GM23248 (cell line): ENCODE results near the gene FNDC3B. TPM values are rescaled to one million over a fixed set of nuclear protein-coding genes. Genes with fewer than 3 reads are reported as not detected.
A peak's percentile ranks its signal among the peaks of the same experiment; 100 is the strongest.

Source experiments
- DNase-seq: peaks from one replicate; pipeline ENCODE4 v3.0.0-alpha.2; 2015
- H2AFZ ChIP-seq: fragments of 200-600 bp; sonication (generic); 2 replicates; pipeline ENCODE4 v1.6.1; 2016; ENCODE audit warnings: antibody characterized with exemption
- H3F3A ChIP-seq: fragments of 200-600 bp; sonication (generic); 2 replicates; pipeline ENCODE4 v1.6.1; 2016; ENCODE audit warnings: mild to moderate bottlenecking, antibody characterized with exemption, mixed run types; ENCODE audit not compliant: insufficient read depth
- H3K27ac ChIP-seq: fragments of 200-600 bp; sonication (generic); 2 replicates; pipeline ENCODE4 v1.5.1; 2016; ENCODE audit warnings: mild to moderate bottlenecking
- H3K27me3 ChIP-seq: fragments of 200-600 bp; sonication (generic); replicated peaks from 2 replicates; pipeline ENCODE4 v1.6.1; 2016; ENCODE audit warnings: mild to moderate bottlenecking; ENCODE audit not compliant: insufficient read depth
- H3K36me3 ChIP-seq: fragments of 200-600 bp; sonication (generic); 2 replicates; pipeline ENCODE4 v1.6.1; 2016; ENCODE audit warnings: low read depth, mild to moderate bottlenecking
- H3K4me1 ChIP-seq: fragments of 200-600 bp; sonication (generic); 2 replicates; pipeline ENCODE4 v1.6.1; 2016; ENCODE audit warnings: mild to moderate bottlenecking; ENCODE audit not compliant: insufficient read depth
- H3K4me2 ChIP-seq: fragments of 200-600 bp; sonication (generic); one replicate; pipeline ENCODE4 v1.6.1; 2016; ENCODE audit warnings: mild to moderate bottlenecking; ENCODE audit not compliant: unreplicated experiment
- H3K4me3 ChIP-seq: fragments of 200-600 bp; sonication (generic); 2 replicates; pipeline ENCODE4 v1.5.1; 2016; ENCODE audit warnings: mild to moderate bottlenecking
- H3K79me2 ChIP-seq: fragments of 200-600 bp; sonication (generic); 2 replicates; pipeline ENCODE4 v1.6.1; 2016; ENCODE audit warnings: mild to moderate bottlenecking; ENCODE audit not compliant: insufficient read depth
- H3K9ac ChIP-seq: fragments of 200-600 bp; sonication (generic); 2 replicates; pipeline ENCODE4 v1.6.1; 2016; ENCODE audit warnings: mild to moderate bottlenecking
- H3K9me2 ChIP-seq: fragments of 200-600 bp; sonication (generic); 2 replicates; pipeline ENCODE4 v1.6.1; 2016; ENCODE audit warnings: mixed run types, mild to moderate bottlenecking, moderate library complexity; ENCODE audit not compliant: insufficient read depth
- H3K9me3 ChIP-seq: fragments of 200-600 bp; sonication (generic); one replicate; pipeline ENCODE4 v1.6.1; 2017; ENCODE audit warnings: low read depth
- H4K20me1 ChIP-seq: fragments of 200-600 bp; sonication (generic); 2 replicates; pipeline ENCODE4 v1.6.0; 2016; ENCODE audit not compliant: insufficient read depth
- EZH2 ChIP-seq: fragments of 200-600 bp; sonication (generic); IDR thresholded peaks from 2 replicates; pipeline ENCODE4 v1.6.1; 2018; ENCODE audit warnings: antibody characterized with exemption, mild to moderate bottlenecking; ENCODE audit not compliant: insufficient read depth, poor library complexity, severe bottlenecking
- EZH2phosphoT487 ChIP-seq: fragments of 200-600 bp; sonication (generic); IDR thresholded peaks from 2 replicates; pipeline ENCODE4 v1.6.1; 2018; ENCODE audit warnings: antibody characterized with exemption, moderate library complexity, mild to moderate bottlenecking, low read depth; ENCODE audit not compliant: insufficient read depth
- WGBS, 2 experiments: methylation state at CpG; one replicate each; pipeline ENCODE4 v1.1.6; 2015 to 2017; ENCODE audit warnings: low lambda C conversion rate in 2 of 2, low coverage in 1 of 2; ENCODE audit errors: missing lambda C conversion rate in 2 of 2; 5-methylcytosine and 5-hydroxymethylcytosine counted together
- in situ Hi-C: fragments of 300-500 bp; cut with MboI; formaldehyde crosslinking; loops from 2 replicates; pipeline ENCODE4 v1.15.0; 2020
- polyA plus RNA-seq: library from polyadenylated mRNA; unstranded; fragments of >200 nt; fragmentation: Nextera tagmentation; extraction: Ambion mirVana; gene quantifications from 2 replicates; pipeline ENCODE4 v1.2.1, GENCODE V29; 2016
- total RNA-seq: library from RNA; depleted of rRNA; stranded (reverse); fragments of >200 nt; shearing (Covaris generic); gene quantifications from 2 replicates; pipeline ENCODE4 v1.2.3, GENCODE V29; 2014

Gene FNDC3B
- total and polyA plus RNA-seq, 2 experiments from 2014 or later, result 85.5 to 123 TPM

DNA sequence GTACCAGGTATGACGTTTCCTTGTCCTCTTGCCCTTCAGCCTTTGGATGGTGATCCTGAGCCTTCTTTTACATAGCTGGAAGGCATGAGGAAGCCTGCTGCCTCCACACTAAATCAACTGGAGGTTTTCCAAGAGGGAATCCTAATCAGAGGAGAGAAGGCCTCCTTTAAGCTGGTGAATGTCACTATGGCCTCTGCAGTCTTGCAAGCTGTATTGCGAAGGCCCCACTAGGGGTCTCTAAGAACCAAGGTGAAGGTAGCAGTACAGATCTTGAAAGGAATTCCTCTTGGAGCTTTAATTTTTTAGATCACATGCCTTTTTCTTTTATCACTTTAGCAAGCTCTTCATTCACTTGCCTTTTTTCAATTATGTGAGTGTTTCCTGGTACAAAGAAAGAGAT lies 289.7 kb downstream of the FNDC3B start:
- peaks cover 59% of the 10 kb centered on the region for H3F3A ChIP-seq
- H3K9me2 ChIP-seq, result no peaks in the 10 kb centered on the region
- no peaks in the 10 kb centered on the region for H3K27me3 ChIP-seq
- H3K4me1 ChIP-seq, result peaks cover 9% of the 10 kb centered on the region
- H4K20me1 ChIP-seq, result no peaks in the 10 kb centered on the region
- no peak for DNase-seq
- in situ Hi-C loops, result no loop called here
- H3K79me2 ChIP-seq, result peaks cover 43% of the 10 kb centered on the region
- H3K4me3 ChIP-seq, result no peak overlapping the region
- no peak overlapping the region for H2AFZ ChIP-seq
- H3K9me3 ChIP-seq, result no peaks in the 10 kb centered on the region
- no peak overlapping the region for H3K27ac ChIP-seq
- 94 to 97% methylated on average over 2 of the region's 2 CpGs for WGBS, 2 experiments
- no peak for TF ChIP-seq EZH2
- TF ChIP-seq EZH2phosphoT487, result no peak
- H3K4me2 ChIP-seq, result no peak overlapping the region
- peaks cover 76% of the 10 kb centered on the region for H3K36me3 ChIP-seq
- no peak overlapping the region for H3K9ac ChIP-seq

DNA sequence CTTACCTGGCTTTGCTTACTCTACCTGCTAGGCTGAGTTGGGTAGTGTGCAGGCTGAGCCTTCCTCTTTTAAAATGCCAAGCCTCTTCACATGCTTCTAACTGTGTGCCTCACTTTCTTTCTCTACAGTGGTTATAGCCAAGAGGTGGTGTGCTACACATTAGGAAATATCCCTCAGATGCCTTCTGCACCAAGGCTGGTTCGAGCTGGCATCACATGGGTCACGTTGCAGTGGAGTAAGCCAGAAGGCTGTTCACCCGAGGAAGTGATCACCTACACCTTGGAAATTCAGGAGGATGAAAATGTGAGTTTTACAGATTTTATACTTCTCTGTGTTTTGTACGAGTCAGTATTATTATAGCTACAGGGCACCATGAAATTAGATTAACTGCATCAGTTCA lies 291.0 kb downstream of the FNDC3B start:
- DNase-seq, result no peak
- H3K27ac ChIP-seq, result no peak overlapping the region
- no peak overlapping the region for H3K4me3 ChIP-seq
- H3K4me1 ChIP-seq, result no peaks in the 10 kb centered on the region
- peaks cover 77% of the 10 kb centered on the region for H3K36me3 ChIP-seq
- H3K9me2 ChIP-seq, result no peaks in the 10 kb centered on the region
- TF ChIP-seq EZH2phosphoT487, result no peak
- TF ChIP-seq EZH2, result no peak
- H3K27me3 ChIP-seq, result no peaks in the 10 kb centered on the region
- WGBS, 2 experiments, result 75 to 82% methylated on average over 4 of the region's 4 CpGs
- H2AFZ ChIP-seq, result no peak overlapping the region
- H4K20me1 ChIP-seq, result no peaks in the 10 kb centered on the region
- H3K9me3 ChIP-seq, result no peaks in the 10 kb centered on the region
- in situ Hi-C loops, result no loop called here
- peaks cover 46% of the 10 kb centered on the region for H3F3A ChIP-seq
- H3K4me2 ChIP-seq, result no peak overlapping the region
- peaks cover 44% of the 10 kb centered on the region for H3K79me2 ChIP-seq
- H3K9ac ChIP-seq, result no peak overlapping the region

DNA sequence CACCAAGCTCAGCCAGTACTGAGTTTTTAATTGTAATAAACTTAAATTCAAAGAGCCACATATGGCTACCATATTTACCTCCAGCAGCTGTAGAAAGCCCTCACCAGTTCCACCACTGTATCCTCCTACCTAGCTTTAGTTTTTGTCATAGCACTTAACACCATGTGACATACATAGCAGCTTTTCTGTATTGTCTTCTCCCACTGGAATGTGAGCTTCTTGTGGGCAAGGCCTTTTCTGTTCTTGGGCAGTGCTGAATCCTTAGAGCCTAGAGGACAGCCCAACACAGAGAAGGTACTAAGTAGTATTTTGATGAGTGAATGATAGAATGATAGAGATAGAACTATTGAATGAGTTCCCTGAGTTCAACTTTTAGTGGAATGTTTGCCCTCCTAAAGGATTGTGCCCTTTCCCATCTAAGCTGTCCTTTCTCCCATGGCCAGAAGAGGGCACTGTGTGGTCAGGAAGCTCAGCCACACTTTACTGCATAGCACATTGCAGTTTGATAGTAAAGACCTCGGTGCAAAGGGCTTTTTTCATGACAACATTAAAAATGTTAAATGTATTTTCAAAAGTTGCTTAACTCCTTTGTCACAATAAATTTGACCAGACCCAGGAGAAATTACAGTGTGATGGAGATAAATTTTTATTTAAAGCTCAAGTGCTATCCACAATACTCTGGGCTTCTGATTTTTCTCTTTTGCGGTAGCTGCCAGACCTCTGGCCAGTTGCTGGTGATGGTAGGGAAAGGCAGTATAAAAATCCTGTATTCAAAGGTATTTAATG lies 293.1 kb downstream of the FNDC3B start:
- H3K9me3 ChIP-seq, result no peaks in the 10 kb centered on the region
- no peak overlapping the region for H2AFZ ChIP-seq
- H3K36me3 ChIP-seq, result peaks cover 83% of the 10 kb centered on the region
- H3K9me2 ChIP-seq, result no peaks in the 10 kb centered on the region
- WGBS, 2 experiments, result 48 to 51% methylated on average over 2 of the region's 2 CpGs
- peaks cover 36% of the 10 kb centered on the region for H3K79me2 ChIP-seq
- H3K9ac ChIP-seq, result no peak overlapping the region
- no peak overlapping the region for H3K4me2 ChIP-seq
- no peaks in the 10 kb centered on the region for H3K4me1 ChIP-seq
- H3F3A ChIP-seq, result peaks cover 36% of the 10 kb centered on the region
- no peaks in the 10 kb centered on the region for H3K27me3 ChIP-seq
- no peak for TF ChIP-seq EZH2phosphoT487
- no peak for TF ChIP-seq EZH2
- peak; percentile 70 for DNase-seq
- in situ Hi-C loops, result no loop called here
- H4K20me1 ChIP-seq, result no peaks in the 10 kb centered on the region
- no peak overlapping the region for H3K4me3 ChIP-seq
- peak overlapping the region; percentile 24 for H3K27ac ChIP-seq

DNA sequence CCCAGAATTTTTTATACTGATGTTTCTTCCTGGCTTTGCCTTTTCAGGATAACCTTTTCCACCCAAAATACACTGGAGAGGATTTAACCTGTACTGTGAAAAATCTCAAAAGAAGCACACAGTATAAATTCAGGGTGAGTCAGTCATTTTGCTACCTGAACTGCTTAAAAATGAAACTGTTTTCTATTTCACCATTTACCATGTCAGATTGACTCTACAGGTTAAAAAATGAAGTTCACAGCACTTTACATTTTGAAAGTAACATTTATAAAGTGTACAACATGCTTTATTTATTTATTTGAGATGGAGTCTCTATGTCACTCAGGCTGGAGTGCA lies 293.6 kb downstream of the FNDC3B start:
- Histone ChIP-seq H2AFZ (no peak overlapping the region), H3K4me2 (no peak overlapping the region), H3K9me3 (no peaks in the 10 kb centered on the region), H3F3A (peaks cover 36% of the 10 kb centered on the region), H3K27ac (peak overlapping the region; percentile 24), H3K4me3 (no peak overlapping the region), H3K79me2 (peaks cover 32% of the 10 kb centered on the region), H3K27me3 (no peaks in the 10 kb centered on the region), H3K4me1 (no peaks in the 10 kb centered on the region), H3K9ac (no peak overlapping the region), H3K36me3 (peaks cover 84% of the 10 kb centered on the region), H4K20me1 (no peaks in the 10 kb centered on the region), H3K9me2 (no peaks in the 10 kb centered on the region)
- in situ Hi-C loops, result no loop called here
- TF ChIP-seq EZH2 (no peak), EZH2phosphoT487 (no peak)
- no peak for DNase-seq

DNA sequence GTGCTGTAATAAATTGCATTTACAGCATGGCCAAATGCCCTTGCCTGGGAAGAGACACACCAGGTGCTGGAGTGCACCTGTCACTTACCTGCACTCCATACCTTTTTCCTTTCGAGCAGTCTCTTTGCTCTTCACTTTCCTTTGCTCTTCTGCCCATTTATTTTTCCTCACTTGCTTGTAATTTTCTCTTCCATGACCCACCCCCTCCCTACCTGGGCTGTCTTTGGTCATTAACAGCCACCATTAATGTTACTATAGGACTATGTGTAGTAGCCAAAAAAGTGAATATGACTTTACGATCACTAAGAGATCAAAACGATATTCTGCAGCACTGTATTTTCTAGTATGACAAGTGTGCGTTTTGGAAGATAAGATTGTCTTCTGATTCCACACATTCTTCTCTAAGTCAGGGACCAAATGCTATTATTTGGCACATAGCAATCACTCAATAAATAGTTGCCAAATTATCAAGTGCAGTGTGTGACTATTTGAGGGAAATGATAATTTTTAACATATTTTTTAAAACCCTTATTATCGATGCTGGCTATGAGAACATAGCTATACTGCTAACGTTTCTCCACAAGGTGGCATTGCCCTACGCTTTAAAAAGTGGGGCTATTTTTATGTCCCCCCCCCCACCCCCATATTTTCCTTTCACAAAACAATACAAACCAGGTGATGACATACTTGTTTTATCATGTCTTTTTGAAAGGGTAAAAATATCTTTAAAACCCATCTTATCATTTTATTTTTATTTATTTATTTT lies 294.5 kb downstream of the FNDC3B start:
- no peak overlapping the region for H3K4me3 ChIP-seq
- H3K36me3 ChIP-seq, result peaks cover 82% of the 10 kb centered on the region
- H4K20me1 ChIP-seq, result no peaks in the 10 kb centered on the region
- in situ Hi-C loops, result no loop called here
- H3K9ac ChIP-seq, result no peak overlapping the region
- H3K9me2 ChIP-seq, result no peaks in the 10 kb centered on the region
- H3K4me1 ChIP-seq, result no peaks in the 10 kb centered on the region
- peaks cover 36% of the 10 kb centered on the region for H3F3A ChIP-seq
- 74 to 78% methylated on average over 7 of the region's 7 CpGs for WGBS, 2 experiments
- H3K9me3 ChIP-seq, result no peaks in the 10 kb centered on the region
- H2AFZ ChIP-seq, result no peak overlapping the region
- no peak overlapping the region for H3K4me2 ChIP-seq
- DNase-seq, result no peak
- TF ChIP-seq EZH2, result no peak
- TF ChIP-seq EZH2phosphoT487, result no peak
- H3K27me3 ChIP-seq, result no peaks in the 10 kb centered on the region
- H3K27ac ChIP-seq, result no peak overlapping the region
- H3K79me2 ChIP-seq, result peaks cover 36% of the 10 kb centered on the region
